Uterus (tissue), 2 donors: ENCODE results near the gene FGD2.

Source experiments
- CTCF ChIP-seq, 4 experiments: fragments of 200-600 bp in 2 of 4; fragments of 450-650 bp in 2 of 4; sonication (generic) in 2 of 4; IDR thresholded peaks; one replicate each; pipeline ENCODE4 v1.5.1; 2016 to 2019; ENCODE audit warnings: antibody characterized with exemption in 4 of 4, mild to moderate bottlenecking in 2 of 4, moderate library complexity in 1 of 4
- POLR2A ChIP-seq, 2 donors: fragments of 450-650 bp; IDR thresholded peaks; one replicate each; pipeline ENCODE4 v1.6.1; 2016; ENCODE audit warnings: antibody characterized with exemption in 2 of 2, mild to moderate bottlenecking in 1 of 2, moderate library complexity in 1 of 2

GRCh38 chr6:37069639-37070038 lies 64.2 kb downstream of the FGD2 start:
- TF ChIP-seq POLR2A (IDR thresholded peaks at IDR 0.05), result no peak
- TF ChIP-seq CTCF (IDR thresholded peaks at IDR 0.05), result no peak
